ENCODE measurements around the gene TWIST2.

Gene TWIST2

DNA sequence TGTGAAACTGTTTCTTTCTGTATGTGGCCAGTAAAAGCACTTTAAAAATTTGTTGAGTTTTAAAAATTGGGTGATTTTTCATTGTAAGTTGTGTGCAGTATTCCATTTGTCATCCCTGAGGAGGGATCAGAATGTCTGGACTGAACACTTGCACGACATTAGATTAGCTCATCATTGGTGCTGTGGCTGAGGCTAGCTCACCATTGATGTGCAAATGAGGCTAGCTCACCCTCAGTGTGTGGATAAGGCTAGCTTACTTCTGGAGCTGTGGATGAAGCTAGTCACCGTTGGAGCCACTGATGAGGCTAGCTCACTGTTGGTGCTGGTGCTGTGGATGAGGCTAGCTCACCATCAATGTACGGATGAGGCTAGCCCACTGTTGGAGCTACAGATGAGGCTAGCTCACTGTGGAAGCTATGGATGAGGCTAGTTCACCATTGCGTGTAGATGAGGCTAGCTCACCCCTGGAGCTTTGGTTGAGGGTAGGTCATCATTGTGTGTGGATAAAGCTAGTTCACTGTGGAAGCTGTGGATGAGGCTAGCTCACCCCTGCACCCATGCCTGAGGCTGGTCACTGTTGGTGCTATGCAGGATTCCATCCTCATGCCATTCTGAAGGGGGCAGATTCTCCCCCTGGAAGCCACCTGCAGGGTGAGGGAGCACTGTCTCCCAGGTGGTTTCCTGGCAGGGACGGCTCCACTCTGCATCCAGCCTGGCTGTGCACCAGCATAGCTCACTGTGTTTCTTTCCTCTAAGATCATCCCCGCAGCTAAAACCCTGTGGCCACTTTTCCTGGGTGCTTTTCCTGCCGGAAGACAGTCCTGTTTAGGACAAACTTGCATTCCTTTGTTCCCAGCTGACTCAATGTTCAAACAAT, 101.1 kb downstream of the TWIST2 start:
- H3K36me3 Mint-ChIP-seq (ENCODE audit: low read depth): no peaks in the 10 kb centered on the region
- peak overlapping the region in 2 of 3 experiments; percentile 35 to 74 for H3K27ac Mint-ChIP-seq
- H3K27me3 Mint-ChIP-seq (ENCODE audit: low read depth): peaks cover 9% of the 10 kb centered on the region
- H3K4me1 Mint-ChIP-seq: peaks cover 16% of the 10 kb centered on the region
- TF ChIP-seq, protein P1, sequence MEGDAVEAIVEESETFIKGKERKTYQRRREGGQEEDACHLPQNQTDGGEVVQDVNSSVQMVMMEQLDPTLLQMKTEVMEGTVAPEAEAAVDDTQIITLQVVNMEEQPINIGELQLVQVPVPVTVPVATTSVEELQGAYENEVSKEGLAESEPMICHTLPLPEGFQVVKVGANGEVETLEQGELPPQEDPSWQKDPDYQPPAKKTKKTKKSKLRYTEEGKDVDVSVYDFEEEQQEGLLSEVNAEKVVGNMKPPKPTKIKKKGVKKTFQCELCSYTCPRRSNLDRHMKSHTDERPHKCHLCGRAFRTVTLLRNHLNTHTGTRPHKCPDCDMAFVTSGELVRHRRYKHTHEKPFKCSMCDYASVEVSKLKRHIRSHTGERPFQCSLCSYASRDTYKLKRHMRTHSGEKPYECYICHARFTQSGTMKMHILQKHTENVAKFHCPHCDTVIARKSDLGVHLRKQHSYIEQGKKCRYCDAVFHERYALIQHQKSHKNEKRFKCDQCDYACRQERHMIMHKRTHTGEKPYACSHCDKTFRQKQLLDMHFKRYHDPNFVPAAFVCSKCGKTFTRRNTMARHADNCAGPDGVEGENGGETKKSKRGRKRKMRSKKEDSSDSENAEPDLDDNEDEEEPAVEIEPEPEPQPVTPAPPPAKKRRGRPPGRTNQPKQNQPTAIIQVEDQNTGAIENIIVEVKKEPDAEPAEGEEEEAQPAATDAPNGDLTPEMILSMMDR (IDR thresholded peaks at IDR 0.05; ENCODE audit: unreplicated experiment in 3 of 3): no peak
- no peaks in the 10 kb centered on the region for H3K9me3 Mint-ChIP-seq
- no peak overlapping the region for H3K4me3 Mint-ChIP-seq

DNA sequence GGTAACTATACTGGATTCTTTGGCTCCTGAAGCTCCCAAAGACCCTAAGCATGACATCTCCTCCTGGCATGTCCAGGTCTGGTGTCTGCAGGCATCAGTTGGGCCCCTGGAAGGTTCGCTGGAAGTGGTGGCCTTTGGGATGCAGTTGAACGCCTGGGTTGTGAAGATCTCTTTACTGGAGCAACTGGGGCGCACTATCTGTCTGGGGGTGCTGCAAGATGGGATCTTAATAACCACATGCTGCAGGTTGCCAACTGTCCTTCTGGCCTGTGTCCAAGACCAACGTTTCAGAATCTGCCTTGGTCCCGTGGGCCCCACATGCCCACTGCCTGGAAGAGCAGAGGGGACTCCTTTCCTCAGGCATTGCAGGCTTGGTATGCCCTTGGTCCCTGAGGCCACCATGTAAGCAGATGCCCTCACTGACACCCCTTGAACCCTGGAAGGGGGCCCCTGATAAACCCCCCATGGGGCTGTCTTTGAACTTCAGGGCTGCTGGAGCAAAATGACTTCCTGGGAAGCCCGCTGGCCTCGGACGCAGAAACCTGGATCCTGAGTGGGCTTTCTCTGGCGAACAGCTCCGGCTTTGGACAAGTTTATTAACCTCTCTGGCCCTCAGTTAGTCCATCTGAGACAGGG, 101.9 kb downstream of the TWIST2 start:
- H3K27me3 Mint-ChIP-seq (ENCODE audit: low read depth): peaks cover 11% of the 10 kb centered on the region
- H3K36me3 Mint-ChIP-seq (ENCODE audit: low read depth): no peaks in the 10 kb centered on the region
- H3K9me3 Mint-ChIP-seq: no peaks in the 10 kb centered on the region

DNA sequence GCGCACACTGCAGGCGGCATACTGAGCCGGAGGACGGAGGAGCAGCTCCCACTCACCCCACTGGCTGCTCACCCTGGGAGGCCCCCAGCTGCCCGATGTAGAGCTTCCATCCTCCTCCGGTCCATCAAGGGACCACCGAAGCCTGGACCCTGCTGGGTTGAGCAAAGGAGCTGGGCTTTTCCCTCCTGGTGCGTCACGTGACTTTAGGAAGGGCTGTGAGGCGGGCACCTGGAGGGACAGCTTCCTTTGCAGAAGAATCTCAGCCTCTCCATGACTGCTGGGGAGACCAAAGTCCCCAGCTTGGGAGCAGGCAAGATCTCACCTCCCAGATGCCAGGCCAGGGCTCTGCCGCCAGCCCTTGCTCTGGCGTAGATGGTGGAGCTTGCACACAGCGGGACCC, 102.7 kb downstream of the TWIST2 start:
- Mint-ChIP-seq H3K27me3 (ENCODE audit: low read depth) (peaks cover 16% of the 10 kb centered on the region), H3K36me3 (ENCODE audit: low read depth) (no peaks in the 10 kb centered on the region), H3K4me1 (peaks cover 27% of the 10 kb centered on the region), H3K4me3 (no peak overlapping the region), H3K9me3 (no peaks in the 10 kb centered on the region), H3K27ac (no peak overlapping the region)
- TF ChIP-seq, protein P1 (IDR thresholded peaks at IDR 0.05; ENCODE audit: unreplicated experiment in 3 of 3): no peak

More for the DNA sequence above, 101.9 kb downstream of the TWIST2 start:
- Mint-ChIP-seq H3K4me3 (no peak overlapping the region), H3K27ac (peak overlapping the region in 2 of 3 experiments; percentile 35 to 71), H3K4me1 (peaks cover 20% of the 10 kb centered on the region)
- TF ChIP-seq, protein P1 (IDR thresholded peaks at IDR 0.05; ENCODE audit: unreplicated experiment in 3 of 3): no peak

DNA sequence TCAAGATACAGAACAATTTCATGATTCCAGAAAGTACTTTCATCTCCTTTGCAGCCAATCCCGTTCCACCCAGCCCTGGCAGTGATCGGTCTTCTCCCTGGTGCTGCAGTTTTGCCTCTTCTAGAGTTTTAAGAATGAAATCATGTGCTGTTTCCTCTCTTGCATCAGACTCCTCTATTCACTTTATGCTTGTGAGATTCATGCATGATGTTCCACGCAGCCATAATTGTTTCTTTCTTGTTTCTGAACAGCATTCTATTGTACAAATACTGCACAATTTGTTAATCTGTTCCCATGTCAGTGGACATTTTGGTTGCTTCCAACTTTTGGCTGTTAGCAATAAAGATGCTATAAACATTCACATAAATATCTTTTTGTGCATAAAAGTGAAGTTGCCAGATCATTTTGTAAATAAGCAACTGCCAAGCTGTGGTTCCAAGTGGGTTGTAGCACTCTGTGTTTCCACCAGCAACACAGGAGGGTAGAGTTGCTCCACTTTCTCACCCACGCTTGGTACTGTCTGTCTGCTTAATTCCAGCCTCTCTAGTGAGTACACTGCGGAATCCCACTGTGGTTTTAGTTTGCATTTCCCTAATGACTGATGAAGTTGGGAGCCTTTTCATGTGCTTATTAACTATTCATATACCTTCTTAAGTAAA, 104.5 kb downstream of the TWIST2 start:
- TF ChIP-seq, protein P1 (IDR thresholded peaks at IDR 0.05; ENCODE audit: unreplicated experiment in 3 of 3): no peak
- Mint-ChIP-seq H3K9me3 (peaks cover 6% of the 10 kb centered on the region), H3K4me3 (no peak overlapping the region), H3K27me3 (ENCODE audit: low read depth) (peaks cover 16% of the 10 kb centered on the region), H3K4me1 (peaks cover 29% of the 10 kb centered on the region), H3K36me3 (ENCODE audit: low read depth) (no peaks in the 10 kb centered on the region), H3K27ac (peak overlapping the region in 2 of 3 experiments; percentile 28 to 37)

DNA sequence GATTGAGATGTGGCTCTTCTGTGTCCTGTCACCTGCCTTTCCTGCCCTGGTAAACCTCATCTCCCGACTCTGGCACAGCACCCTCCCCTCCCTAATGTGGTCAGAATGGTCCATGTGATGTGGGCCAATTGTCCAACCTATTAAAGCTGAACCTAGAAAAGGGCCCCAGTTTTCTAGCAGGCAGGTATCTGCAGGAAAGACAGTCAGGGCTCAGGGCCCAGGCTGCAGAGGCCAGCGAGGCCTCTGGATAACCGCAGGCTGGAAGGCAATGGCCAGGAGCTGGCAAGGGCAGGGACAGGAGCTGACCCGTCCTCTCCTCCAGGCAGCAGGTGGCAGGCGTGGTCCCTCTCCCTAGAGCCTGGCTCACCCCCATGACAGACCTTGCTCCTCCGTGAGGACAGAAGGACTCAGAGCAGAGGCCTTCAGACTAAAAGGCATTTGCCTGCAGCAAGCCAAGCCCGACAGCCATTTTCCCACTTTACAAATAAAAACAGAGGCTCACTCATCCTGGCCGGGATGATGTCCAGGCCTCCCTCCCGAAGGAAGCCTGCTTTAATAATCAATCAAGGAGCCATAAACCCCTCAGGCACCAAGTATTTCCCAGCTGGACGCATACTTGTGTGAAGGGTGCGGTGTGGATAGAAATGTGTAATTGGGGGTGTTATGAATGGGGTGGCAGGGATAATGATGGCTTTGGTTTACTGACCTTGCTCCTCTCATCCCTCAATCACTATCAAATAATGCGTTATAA, 107.1 kb downstream of the TWIST2 start:
- Mint-ChIP-seq H3K4me1 (peaks cover 24% of the 10 kb centered on the region), H3K27me3 (ENCODE audit: low read depth) (peaks cover 9% of the 10 kb centered on the region), H3K36me3 (ENCODE audit: low read depth) (peaks cover 10% of the 10 kb centered on the region), H3K27ac (peak overlapping the region; percentile 82 to 89 (median 85)), H3K9me3 (peaks cover 23% of the 10 kb centered on the region), H3K4me3 (no peak overlapping the region)
- TF ChIP-seq, protein P1 (IDR thresholded peaks at IDR 0.05; ENCODE audit: unreplicated experiment in 3 of 3): no peak
